Lower leg skin (tissue), 3 donors: ENCODE measurements around the gene KRTAP17-1.

Experiments used
- POLR2A ChIP-seq, 2 donors: fragments of 450-650 bp; IDR thresholded peaks; one replicate each; pipeline ENCODE4 v1.6.1; 2016 to 2017; ENCODE audit warnings: antibody characterized with exemption in 2 of 2, mild to moderate bottlenecking in 1 of 2, moderate library complexity in 1 of 2
- TF ChIP-seq, protein P1 (sequence below), 3 donors: fragments of 450-650 bp; IDR thresholded peaks; one replicate each; pipeline ENCODE4 v1.5.1; 2016; ENCODE audit warnings: antibody characterized with exemption in 3 of 3, mild to moderate bottlenecking in 3 of 3, moderate library complexity in 2 of 3

GRCh38 chr17:41338961-41339485 lies 23.5 kb upstream of the KRTAP17-1 start:
- TF ChIP-seq, protein P1, sequence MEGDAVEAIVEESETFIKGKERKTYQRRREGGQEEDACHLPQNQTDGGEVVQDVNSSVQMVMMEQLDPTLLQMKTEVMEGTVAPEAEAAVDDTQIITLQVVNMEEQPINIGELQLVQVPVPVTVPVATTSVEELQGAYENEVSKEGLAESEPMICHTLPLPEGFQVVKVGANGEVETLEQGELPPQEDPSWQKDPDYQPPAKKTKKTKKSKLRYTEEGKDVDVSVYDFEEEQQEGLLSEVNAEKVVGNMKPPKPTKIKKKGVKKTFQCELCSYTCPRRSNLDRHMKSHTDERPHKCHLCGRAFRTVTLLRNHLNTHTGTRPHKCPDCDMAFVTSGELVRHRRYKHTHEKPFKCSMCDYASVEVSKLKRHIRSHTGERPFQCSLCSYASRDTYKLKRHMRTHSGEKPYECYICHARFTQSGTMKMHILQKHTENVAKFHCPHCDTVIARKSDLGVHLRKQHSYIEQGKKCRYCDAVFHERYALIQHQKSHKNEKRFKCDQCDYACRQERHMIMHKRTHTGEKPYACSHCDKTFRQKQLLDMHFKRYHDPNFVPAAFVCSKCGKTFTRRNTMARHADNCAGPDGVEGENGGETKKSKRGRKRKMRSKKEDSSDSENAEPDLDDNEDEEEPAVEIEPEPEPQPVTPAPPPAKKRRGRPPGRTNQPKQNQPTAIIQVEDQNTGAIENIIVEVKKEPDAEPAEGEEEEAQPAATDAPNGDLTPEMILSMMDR (IDR thresholded peaks at IDR 0.05), result no peak
- TF ChIP-seq POLR2A (IDR thresholded peaks at IDR 0.05), result no peak
